Cardiac ventricle fibroblast (primary cell): Measurements from ENCODE around the gene ZNF419. TPM values are rescaled to one million over a fixed set of nuclear protein-coding genes. Genes with fewer than 3 reads are reported as not detected.

Experiments used
- total RNA-seq: library from RNA; depleted of rRNA; stranded (reverse); fragments of >200 nt; gene quantifications from 2 replicates; pipeline ENCODE4 v1.2.3, GENCODE V29; 2015

ZNF419 gene
- 8.7 and 16.9 TPM in 2 replicates for total RNA-seq

GRCh38 chr19:57487477-57488298 lies at the start of gene ZNF419:
TSS of gene ZNF419 (plus strand) at chr19:57487750. CDS start at chr19:57487951, 201 bp downstream.

GRCh38 chr19:57477191-57478008 lies 10.2 kb upstream of the ZNF419 start, which contains the start of gene ZNF772:
TSS of gene ZNF772 (minus strand) at chr19:57477566. CDS start at chr19:57477309, 257 bp downstream.

GRCh38 chr19:57499680-57500395 lies 12.3 kb downstream of the ZNF419 start, which contains the start of gene ZNF773:
TSS of gene ZNF773 (plus strand) at chr19:57499938. CDS start at chr19:57500081, 143 bp downstream.

GRCh38 chr19:57527136-57527881 lies 39.8 kb downstream of the ZNF419 start, which contains the start of gene ZNF549:
TSS of gene ZNF549 (plus strand) at chr19:57527356. CDS start at chr19:57527574, 218 bp downstream.

Other genes starting within 250 kb of the ZNF419 start
- 14.4 and 14.5 TPM in 2 replicates for gene ZNF805, start 247.1 kb upstream of the ZNF419 start, total RNA-seq
- gene ZNF460, start 207.3 kb upstream of the ZNF419 start, total RNA-seq, result 43.2 and 46.7 TPM in 2 replicates
- gene ZNF543, start 167.3 kb upstream of the ZNF419 start, total RNA-seq, result 5.6 and 5.9 TPM in 2 replicates
- gene ZNF304, start 136.5 kb upstream of the ZNF419 start, total RNA-seq, result 5.7 and 7.4 TPM in 2 replicates
- 10.2 and 20.4 TPM in 2 replicates for gene TRAPPC2B, start 124.2 kb upstream of the ZNF419 start, total RNA-seq
- gene ZNF547, start 124.2 kb upstream of the ZNF419 start, total RNA-seq, result 1.6 and 7.7 TPM in 2 replicates
- 13.2 and 16.8 TPM in 2 replicates for gene ZNF548, start 97.9 kb upstream of the ZNF419 start, total RNA-seq
- gene ZNF17, start 76.6 kb upstream of the ZNF419 start, total RNA-seq, result 4.2 and 5.2 TPM in 2 replicates
- 4.1 and 4.6 TPM in 2 replicates for gene ZNF749, start 52.4 kb upstream of the ZNF419 start, total RNA-seq
- gene VN1R1, start 30.6 kb upstream of the ZNF419 start, total RNA-seq, result 0.29 and 1.1 TPM in 2 replicates
- 12.9 and 14.2 TPM in 2 replicates for gene ZNF772, start 10.2 kb upstream of the ZNF419 start, total RNA-seq
- gene ZNF773, start 12.2 kb downstream of the ZNF419 start, total RNA-seq, result 11.2 and 16.2 TPM in 2 replicates
- gene ZNF549, start 39.6 kb downstream of the ZNF419 start, total RNA-seq, result 2.5 and 5.0 TPM in 2 replicates
- gene ZNF550, start 72.1 kb downstream of the ZNF419 start, total RNA-seq, result 6.6 and 9.3 TPM in 2 replicates
- 2.5 and 2.6 TPM in 2 replicates for gene ZNF416, start 91.2 kb downstream of the ZNF419 start, total RNA-seq
- 3.9 and 9.7 TPM in 2 replicates for gene ZIK1, start 96.4 kb downstream of the ZNF419 start, total RNA-seq
- gene ZNF530, start 112.1 kb downstream of the ZNF419 start, total RNA-seq, result 1.5 and 1.7 TPM in 2 replicates
- 16.2 and 34.6 TPM in 2 replicates for gene ZNF134, start 126.5 kb downstream of the ZNF419 start, total RNA-seq
- gene ZNF211, start 145.4 kb downstream of the ZNF419 start, total RNA-seq, result 4.4 and 4.5 TPM in 2 replicates
- gene ZSCAN4, start 181.2 kb downstream of the ZNF419 start, total RNA-seq, result not detected in 2 replicates
- gene ZNF551, start 194.2 kb downstream of the ZNF419 start, total RNA-seq, result 5.1 and 5.9 TPM in 2 replicates
- gene ZNF154, start 221.5 kb downstream of the ZNF419 start, total RNA-seq, result 3.6 and 4.7 TPM in 2 replicates
- gene ZNF671, start 239.9 kb downstream of the ZNF419 start, total RNA-seq, result 5.6 and 7.5 TPM in 2 replicates